Mesendoderm (in vitro differentiated cells): Measurements from ENCODE around the gene PDZD2.

ENCODE experiments used
- DNase-seq: peaks from one replicate; pipeline ENCODE4 v3.0.0; 2013
- H2AK5ac ChIP-seq: 2 replicates; pipeline ENCODE4 v1.6.1; 2013; ENCODE audit warnings: low read length, inconsistent platforms
- H2BK120ac ChIP-seq: 2 replicates; pipeline ENCODE4 v1.6.1; 2013; ENCODE audit warnings: low read depth, mild to moderate bottlenecking, low read length, moderate library complexity, mixed read lengths
- H2BK15ac ChIP-seq: replicated peaks from 2 replicates; pipeline ENCODE4 v1.6.1; 2013; ENCODE audit warnings: low read depth, mild to moderate bottlenecking, moderate library complexity
- H2BK5ac ChIP-seq: 2 replicates; pipeline ENCODE4 v1.6.1; 2013; ENCODE audit warnings: low read length, inconsistent platforms
- H3K18ac ChIP-seq: 2 replicates; pipeline ENCODE4 v1.6.1; 2013; ENCODE audit warnings: mild to moderate bottlenecking, low read length, mixed read lengths
- H3K23ac ChIP-seq: one replicate; pipeline ENCODE4 v1.6.1; 2013; ENCODE audit warnings: low read length
- H3K27ac ChIP-seq: 2 replicates; pipeline ENCODE4 v1.5.1; 2013; ENCODE audit warnings: low read depth, mild to moderate bottlenecking, inconsistent platforms, low read length, moderate library complexity
- H3K27me3 ChIP-seq: 2 replicates; pipeline ENCODE4 v1.6.1; 2013; ENCODE audit warnings: low read length, control low read depth, mild to moderate bottlenecking, inconsistent platforms; ENCODE audit not compliant: insufficient read depth, poor library complexity
- H3K36me3 ChIP-seq: 2 replicates; pipeline ENCODE4 v1.6.1; 2013; ENCODE audit warnings: low read length, inconsistent platforms; ENCODE audit not compliant: control insufficient read depth, insufficient read depth
- H3K4ac ChIP-seq: one replicate; pipeline ENCODE4 v1.6.1; 2013; ENCODE audit warnings: low read depth, mild to moderate bottlenecking, low read length, moderate library complexity
- H3K4me1 ChIP-seq: 2 replicates; pipeline ENCODE4 v1.6.1; 2013; ENCODE audit warnings: low read depth, low read length, inconsistent platforms; ENCODE audit not compliant: control insufficient read depth
- H3K4me2 ChIP-seq: 2 replicates; pipeline ENCODE4 v1.6.1; 2013; ENCODE audit warnings: low read length
- H3K4me3 ChIP-seq: 2 replicates; pipeline ENCODE4 v1.5.1; 2013; ENCODE audit warnings: mild to moderate bottlenecking, low read length
- H3K56ac ChIP-seq: one replicate; pipeline ENCODE4 v1.6.1; 2013; ENCODE audit warnings: low read length
- H3K79me1 ChIP-seq: 2 replicates; pipeline ENCODE4 v1.6.1; 2013; ENCODE audit warnings: low read length, inconsistent platforms
- H3K79me2 ChIP-seq: 2 replicates; pipeline ENCODE4 v1.6.1; 2013; ENCODE audit warnings: mild to moderate bottlenecking, low read length; ENCODE audit not compliant: control insufficient read depth, insufficient read depth
- H3K9ac ChIP-seq: 2 replicates; pipeline ENCODE4 v1.6.1; 2013; ENCODE audit warnings: low read length, inconsistent platforms
- H4K5ac ChIP-seq: one replicate; pipeline ENCODE4 v1.6.1; 2013; ENCODE audit warnings: low read length
- H4K8ac ChIP-seq: one replicate; pipeline ENCODE4 v1.6.1; 2013; ENCODE audit warnings: low read depth, mild to moderate bottlenecking, control low read depth, low read length, moderate library complexity
- WGBS: extraction: QIAGEN DNeasy Blood & Tissue Kit; methylation state at CpG from one replicate; pipeline ENCODE4 v1.1.7; 2013; ENCODE audit warnings: low lambda C conversion rate, missing lambda C conversion rate; ENCODE audit not compliant: insufficient coverage; ENCODE audit errors: extremely low coverage; 5-methylcytosine and 5-hydroxymethylcytosine counted together

Gene PDZD2

GRCh38 chr5:31639481-31640411 is 815 bp downstream of the PDZD2 start:
- no peaks in the 10 kb centered on the region for H3K27me3 ChIP-seq

GRCh38 chr5:31640573-31640972 is 1.6 kb downstream of the PDZD2 start:
- no peak overlapping the region for H3K4me3 ChIP-seq

More at GRCh38 chr5:31639481-31640411, 815 bp downstream of the PDZD2 start:
- Histone ChIP-seq H2BK120ac (no peak overlapping the region), H3K4me1 (no peaks in the 10 kb centered on the region), H2BK5ac (no peak overlapping the region), H3K4me2 (peak overlapping the region; percentile 63), H3K36me3 (no peaks in the 10 kb centered on the region), H3K23ac (no peak overlapping the region), H3K4ac (no peak overlapping the region), H3K79me1 (no peaks in the 10 kb centered on the region), H3K4me3 (peak overlapping the region; percentile 29), H4K8ac (no peak overlapping the region), H3K79me2 (no peaks in the 10 kb centered on the region), H2BK15ac (no peak overlapping the region), H3K56ac (peak overlapping the region; percentile 78), H4K5ac (no peak overlapping the region), H3K9ac (peak overlapping the region; percentile 69), H3K18ac (peak overlapping the region; percentile 20), H3K27ac (no peak overlapping the region), H2AK5ac (no peak overlapping the region)
- DNase-seq = peak; percentile 53
- WGBS = no CpG with 5 or more reads among the region's 50 CpGs

GRCh38 chr5:31641059-31641458 is 2.1 kb downstream of the PDZD2 start:
- DNase-seq = no peak
- Histone ChIP-seq H2BK5ac (no peak overlapping the region), H4K5ac (no peak overlapping the region)

More at GRCh38 chr5:31640573-31640972, 1.6 kb downstream of the PDZD2 start:
- H3K27ac ChIP-seq = no peak overlapping the region
- no peak overlapping the region for H4K8ac ChIP-seq
- H3K4me1 ChIP-seq = no peaks in the 10 kb centered on the region
- H3K36me3 ChIP-seq = no peaks in the 10 kb centered on the region
- H2BK15ac ChIP-seq = no peak overlapping the region
- H3K27me3 ChIP-seq = no peaks in the 10 kb centered on the region
- no peak for DNase-seq
- no peak overlapping the region for H2BK120ac ChIP-seq
- H3K23ac ChIP-seq = no peak overlapping the region
- no CpG with 5 or more reads among the region's 1 CpG for WGBS
- H3K56ac ChIP-seq = no peak overlapping the region
- no peak overlapping the region for H4K5ac ChIP-seq
- no peaks in the 10 kb centered on the region for H3K79me1 ChIP-seq
- H3K9ac ChIP-seq = no peak overlapping the region
- H2BK5ac ChIP-seq = no peak overlapping the region
- H3K4ac ChIP-seq = no peak overlapping the region
- H3K79me2 ChIP-seq = no peaks in the 10 kb centered on the region
- H2AK5ac ChIP-seq = no peak overlapping the region
- H3K4me2 ChIP-seq = no peak overlapping the region
- H3K18ac ChIP-seq = no peak overlapping the region

GRCh38 chr5:31641575-31641974 is 2.6 kb downstream of the PDZD2 start:
- Histone ChIP-seq H3K18ac (no peak overlapping the region), H3K56ac (no peak overlapping the region), H3K27ac (no peak overlapping the region), H3K23ac (no peak overlapping the region), H3K27me3 (no peaks in the 10 kb centered on the region), H4K5ac (no peak overlapping the region), H4K8ac (no peak overlapping the region), H3K4me2 (no peak overlapping the region), H3K79me1 (no peaks in the 10 kb centered on the region), H3K4ac (no peak overlapping the region), H2BK15ac (no peak overlapping the region), H3K9ac (no peak overlapping the region), H3K4me3 (no peak overlapping the region), H3K4me1 (no peaks in the 10 kb centered on the region), H2BK5ac (no peak overlapping the region), H3K36me3 (no peaks in the 10 kb centered on the region), H2AK5ac (no peak overlapping the region), H3K79me2 (no peaks in the 10 kb centered on the region), H2BK120ac (no peak overlapping the region)
- WGBS = no CpG with 5 or more reads among the region's 5 CpGs
- no peak for DNase-seq

More at GRCh38 chr5:31641059-31641458, 2.1 kb downstream of the PDZD2 start:
- H3K23ac ChIP-seq = no peak overlapping the region
- no peak overlapping the region for H3K4me3 ChIP-seq
- no peak overlapping the region for H2BK120ac ChIP-seq
- H3K18ac ChIP-seq = no peak overlapping the region
- H2BK15ac ChIP-seq = no peak overlapping the region
- H3K4me1 ChIP-seq = no peaks in the 10 kb centered on the region
- no peak overlapping the region for H3K4me2 ChIP-seq
- H4K8ac ChIP-seq = no peak overlapping the region
- no peak overlapping the region for H3K27ac ChIP-seq
- H3K9ac ChIP-seq = no peak overlapping the region
- H3K79me1 ChIP-seq = no peaks in the 10 kb centered on the region
- no CpG with 5 or more reads among the region's 4 CpGs for WGBS
- H3K27me3 ChIP-seq = no peaks in the 10 kb centered on the region
- no peak overlapping the region for H3K56ac ChIP-seq
- no peaks in the 10 kb centered on the region for H3K79me2 ChIP-seq
- no peak overlapping the region for H3K4ac ChIP-seq
- H3K36me3 ChIP-seq = no peaks in the 10 kb centered on the region
- H2AK5ac ChIP-seq = no peak overlapping the region

GRCh38 chr5:31645420-31646081 is 6.6 kb downstream of the PDZD2 start:
- no CpG with 5 or more reads among the region's 11 CpGs for WGBS
- Histone ChIP-seq H3K4me1 (no peaks in the 10 kb centered on the region), H4K5ac (no peak overlapping the region), H3K23ac (no peak overlapping the region), H3K56ac (no peak overlapping the region), H3K27ac (no peak overlapping the region), H2BK15ac (no peak overlapping the region), H2AK5ac (no peak overlapping the region), H3K79me2 (no peaks in the 10 kb centered on the region), H3K4me2 (no peak overlapping the region), H3K4me3 (no peak overlapping the region), H3K4ac (no peak overlapping the region), H4K8ac (no peak overlapping the region), H2BK120ac (no peak overlapping the region), H3K18ac (no peak overlapping the region), H2BK5ac (no peak overlapping the region), H3K9ac (no peak overlapping the region), H3K36me3 (no peaks in the 10 kb centered on the region), H3K79me1 (no peaks in the 10 kb centered on the region), H3K27me3 (no peaks in the 10 kb centered on the region)
- no peak for DNase-seq
